ENCODE results near the gene UGT1A9. TPM values are rescaled to one million over a fixed set of nuclear protein-coding genes. Genes with fewer than 3 reads are reported as not detected.

The UGT1A9 gene
- total RNA-seq, 1 experiment from 2014 or later: not detected

GRCh38 chr2:233815861-233816260 lies 144.2 kb downstream of the UGT1A9 start:
- H2BK20ac ChIP-seq (ENCODE audit: low read depth, low read length, poor library complexity, severe bottlenecking): no peak overlapping the region
- WGBS (ENCODE audit: extremely low coverage, insufficient read length, low lambda C conversion rate): no CpG with 5 or more reads among the region's 6 CpGs
- H3K56ac ChIP-seq (ENCODE audit: insufficient read length, low read depth, low read length): no peak overlapping the region
- Mint-ChIP-seq H3K4me1 (no peaks in the 10 kb centered on the region), H3K36me3 (ENCODE audit: insufficient read depth in 1 of 3, low read depth in 3 of 3) (no peaks in the 10 kb centered on the region), H3K4me3 (no peak overlapping the region), H3K27me3 (ENCODE audit: low read depth) (peaks cover 9% of the 10 kb centered on the region), H3K9me3 (no peaks in the 10 kb centered on the region), H3K27ac (no peak overlapping the region)
- no peak overlapping the region for H3K18ac ChIP-seq (ENCODE audit: insufficient read length, low read depth, low read length)
- H3K27me3 ChIP-seq (ENCODE audit: insufficient read depth, low read length): no peaks in the 10 kb centered on the region
- no peaks in the 10 kb centered on the region for H3K9me3 ChIP-seq (ENCODE audit: control insufficient read depth, low read depth, low read length)
- H3K23ac ChIP-seq (ENCODE audit: insufficient read length, low read depth, low read length): no peak overlapping the region
- H3K14ac ChIP-seq (ENCODE audit: insufficient read depth, low read length): no peak overlapping the region
- no peak overlapping the region for H2BK15ac ChIP-seq (ENCODE audit: low read depth, low read length)
- no peak overlapping the region for H4K5ac ChIP-seq (ENCODE audit: insufficient read length, low read depth, low read length)
- no peaks in the 10 kb centered on the region for H3K79me2 ChIP-seq (ENCODE audit: insufficient read depth, low read length)
- no peak for TF ChIP-seq CTCF (conservative IDR thresholded peaks at IDR 0.05)
- H4K8ac ChIP-seq (replicated peaks; ENCODE audit: insufficient read length, low read depth, low read length): no peak overlapping the region
- no peak overlapping the region for H2BK5ac ChIP-seq (ENCODE audit: insufficient read length, low read length)
- H3K79me1 ChIP-seq (ENCODE audit: insufficient read depth, low read depth, low read length, poor library complexity, severe bottlenecking): no peaks in the 10 kb centered on the region
- no peak overlapping the region for H3K4ac ChIP-seq (ENCODE audit: low read depth, low read length)
- no peaks in the 10 kb centered on the region for H3K23me2 ChIP-seq (ENCODE audit: insufficient read length, low read depth, low read length, poor library complexity, severe bottlenecking)
- no peak overlapping the region for H3K4me2 ChIP-seq (ENCODE audit: insufficient read depth, insufficient read length, low read length)
- H3K9ac ChIP-seq (ENCODE audit: extremely low read depth, insufficient read length, low read length): no peak overlapping the region
- no peak overlapping the region for H3K27ac ChIP-seq (ENCODE audit: insufficient read length, low read depth, low read length)
- DNase-seq: no peak
- no peak overlapping the region for H2AK5ac ChIP-seq (ENCODE audit: insufficient read length, low read length)
- no peaks in the 10 kb centered on the region for H3K4me1 ChIP-seq (ENCODE audit: insufficient read depth, low read length)
- H3T11ph ChIP-seq (ENCODE audit: low read length): no peak overlapping the region
- no peak overlapping the region for H2BK120ac ChIP-seq (ENCODE audit: low read depth, low read length, poor library complexity, severe bottlenecking)
- no peaks in the 10 kb centered on the region for H4K20me1 ChIP-seq (ENCODE audit: control insufficient read depth, insufficient read depth, insufficient read length)
- no peak overlapping the region for H2BK12ac ChIP-seq (ENCODE audit: insufficient read length, low read depth, low read length)
- no peak overlapping the region for H2AFZ ChIP-seq (ENCODE audit: low read length)
- no peak overlapping the region for H4K91ac ChIP-seq (ENCODE audit: insufficient read length, low read depth, low read length)

Measured in H9 (cell line).